Smooth muscle cell (in vitro differentiated cells): ENCODE results near the gene MFAP3L. TPM values are rescaled to one million over a fixed set of nuclear protein-coding genes. Genes with fewer than 3 reads are reported as not detected.

Source experiments
- DNase-seq: peaks from one replicate; lab custom pipeline; 2025; ENCODE audit not compliant: unreplicated experiment; lab: John Stamatoyannopoulos, UW
- H2AFZ ChIP-seq: fragments of 200-600 bp; sonication (generic); 2 replicates; pipeline ENCODE4 v1.6.0; 2016; ENCODE audit warnings: antibody characterized with exemption, low read depth, mild to moderate bottlenecking
- H3F3A ChIP-seq: fragments of 200-600 bp; sonication (generic); 2 replicates; pipeline ENCODE4 v1.6.0; 2017; ENCODE audit warnings: antibody characterized with exemption, low read depth
- H3K27ac ChIP-seq: fragments of 200-600 bp; sonication (generic); 2 replicates; pipeline ENCODE4 v1.5.1; 2016; ENCODE audit warnings: low read depth, mild to moderate bottlenecking
- H3K27me3 ChIP-seq: fragments of 200-600 bp; sonication (generic); 2 replicates; pipeline ENCODE4 v1.6.1; 2016; ENCODE audit warnings: low read depth, mild to moderate bottlenecking
- H3K36me3 ChIP-seq: fragments of 200-600 bp; sonication (generic); 2 replicates; pipeline ENCODE4 v1.5.1; 2016; ENCODE audit warnings: low read depth
- H3K4me1 ChIP-seq: fragments of 200-600 bp; sonication (generic); 2 replicates; pipeline ENCODE4 v1.5.1; 2016; ENCODE audit warnings: low read depth
- H3K4me2 ChIP-seq: fragments of 200-600 bp; sonication (generic); 2 replicates; pipeline ENCODE4 v1.6.0; 2016; ENCODE audit warnings: mild to moderate bottlenecking
- H3K4me3 ChIP-seq: fragments of 200-600 bp; sonication (generic); 2 replicates; pipeline ENCODE4 v1.5.1; 2016; ENCODE audit warnings: mild to moderate bottlenecking
- H3K79me2 ChIP-seq: fragments of 200-600 bp; sonication (generic); 2 replicates; pipeline ENCODE4 v1.6.0; 2016; ENCODE audit warnings: low read depth, mild to moderate bottlenecking
- H3K9ac ChIP-seq: fragments of 200-600 bp; sonication (generic); 2 replicates; pipeline ENCODE4 v1.6.0; 2016; ENCODE audit warnings: low read depth
- H3K9me3 ChIP-seq: fragments of 200-600 bp; sonication (generic); replicated peaks from 2 replicates; pipeline ENCODE4 v1.5.1; 2016; ENCODE audit warnings: low read depth
- H4K20me1 ChIP-seq: fragments of 200-600 bp; sonication (generic); 2 replicates; pipeline ENCODE4 v1.6.0; 2016; ENCODE audit warnings: low read depth
- CTCF ChIP-seq: fragments of 200-600 bp; sonication (generic); IDR thresholded peaks from 2 replicates; pipeline ENCODE4 v1.5.1; 2017; ENCODE audit warnings: borderline replicate concordance, mild to moderate bottlenecking, antibody characterized with exemption; ENCODE audit not compliant: insufficient read depth, poor library complexity, severe bottlenecking
- WGBS: methylation state at CpG from one replicate; pipeline ENCODE4 v1.1.7; 2016; ENCODE audit warnings: low lambda C conversion rate; 5-methylcytosine and 5-hydroxymethylcytosine counted together
- polyA plus RNA-seq: library from polyadenylated mRNA; unstranded; fragments of >200 nt; fragmentation: Nextera tagmentation; extraction: Ambion mirVana; gene quantifications from 2 replicates; pipeline ENCODE4 v1.2.1, GENCODE V29; 2016
- total RNA-seq: library from RNA; depleted of rRNA; stranded (reverse); fragments of >200 nt; gene quantifications from 2 replicates; pipeline ENCODE4 v1.2.3, GENCODE V29; 2014

Gene MFAP3L
- total and polyA plus RNA-seq, 2 experiments from 2014 or later: 2.0 to 27.4 TPM

- Histone ChIP-seq H3K79me2 (no peaks in the 10 kb centered on the region), H3F3A (no peaks in the 10 kb centered on the region), H2AFZ (no peak overlapping the region), H3K36me3 (no peaks in the 10 kb centered on the region), H3K9me3 (no peaks in the 10 kb centered on the region), H3K4me3 (no peak overlapping the region), H4K20me1 (no peaks in the 10 kb centered on the region), H3K27me3 (no peaks in the 10 kb centered on the region), H3K27ac (no peak overlapping the region), H3K4me2 (no peak overlapping the region), H3K9ac (no peak overlapping the region), H3K4me1 (peaks cover 21% of the 10 kb centered on the region)
- no peak for DNase-seq
- WGBS: 84% methylated on average over 14 of the region's 14 CpGs
- no peak for TF ChIP-seq CTCF
These were observed 50.1 kb downstream of the MFAP3L start for GRCh38 chr4:169975838-169976796.

- no peak overlapping the region for H3K9ac ChIP-seq
- no peaks in the 10 kb centered on the region for H3K9me3 ChIP-seq
- DNase-seq: no peak
- no peak for TF ChIP-seq CTCF
- no peaks in the 10 kb centered on the region for H4K20me1 ChIP-seq
- peaks cover 21% of the 10 kb centered on the region for H3K4me1 ChIP-seq
- no peaks in the 10 kb centered on the region for H3F3A ChIP-seq
- H3K4me3 ChIP-seq: no peak overlapping the region
- no peak overlapping the region for H3K4me2 ChIP-seq
- H2AFZ ChIP-seq: no peak overlapping the region
- 79% methylated on average over 6 of the region's 6 CpGs for WGBS
- H3K36me3 ChIP-seq: no peaks in the 10 kb centered on the region
- no peak overlapping the region for H3K27ac ChIP-seq
- no peaks in the 10 kb centered on the region for H3K27me3 ChIP-seq
- H3K79me2 ChIP-seq: no peaks in the 10 kb centered on the region
These were observed 50.9 kb downstream of the MFAP3L start for GRCh38 chr4:169975131-169975837.

- Histone ChIP-seq H4K20me1 (no peaks in the 10 kb centered on the region), H3K27me3 (no peaks in the 10 kb centered on the region), H3K4me3 (no peak overlapping the region), H3K9me3 (no peaks in the 10 kb centered on the region), H3K27ac (no peak overlapping the region), H2AFZ (no peak overlapping the region), H3K4me2 (no peak overlapping the region), H3K9ac (no peak overlapping the region), H3K79me2 (no peaks in the 10 kb centered on the region), H3K36me3 (no peaks in the 10 kb centered on the region), H3K4me1 (peaks cover 20% of the 10 kb centered on the region), H3F3A (no peaks in the 10 kb centered on the region)
- DNase-seq: no peak
- no peak for TF ChIP-seq CTCF
- WGBS: 90% methylated on average over 9 of the region's 9 CpGs
These were observed 54.7 kb downstream of the MFAP3L start for GRCh38 chr4:169971456-169972015.
